Measurements from ENCODE around the gene CYP2B6. TPM values are rescaled to one million over a fixed set of nuclear protein-coding genes. Genes with fewer than 3 reads are reported as not detected.

CYP2B6 gene
- not detected for total RNA-seq

GRCh38 chr19:40990972-40991381, at the start of gene CYP2B6:
Gene CYP2B6, plus strand, starts transcription at chr19:40991282. Its CDS starts 24 bp downstream, at chr19:40991306.

Other genes with a start within 250 kb of the CYP2B6 start
- gene ACTMAP, start 240.8 kb upstream of the CYP2B6 start, total RNA-seq: 2.6 TPM
- 25.6 TPM for gene SNRPA, start 240.1 kb upstream of the CYP2B6 start, total RNA-seq
- gene MIA, start 215.8 kb upstream of the CYP2B6 start, total RNA-seq: 3.4 TPM
- 14.8 TPM for gene RAB4B, start 213.0 kb upstream of the CYP2B6 start, total RNA-seq
- 53.7 TPM for gene EGLN2, start 192.1 kb upstream of the CYP2B6 start, total RNA-seq
- not detected for gene CYP2A6, start 140.8 kb upstream of the CYP2B6 start, total RNA-seq
- not detected for gene CYP2A7, start 109.1 kb upstream of the CYP2B6 start, total RNA-seq
- gene CYP2A13, start 97.2 kb downstream of the CYP2B6 start, total RNA-seq: not detected
- 0.77 TPM for gene CYP2F1, start 123.2 kb downstream of the CYP2B6 start, total RNA-seq
- 1.5 TPM for gene CYP2S1, start 201.9 kb downstream of the CYP2B6 start, total RNA-seq
- 46.5 TPM for gene AXL, start 227.9 kb downstream of the CYP2B6 start, total RNA-seq